ENCODE results near the gene TXN2. TPM values are rescaled to one million over a fixed set of nuclear protein-coding genes. Genes with fewer than 3 reads are reported as not detected.

Gene TXN2
- total and polyA plus RNA-seq, 8 donors, result 64.4 to 122 (median 107) TPM

DNA sequence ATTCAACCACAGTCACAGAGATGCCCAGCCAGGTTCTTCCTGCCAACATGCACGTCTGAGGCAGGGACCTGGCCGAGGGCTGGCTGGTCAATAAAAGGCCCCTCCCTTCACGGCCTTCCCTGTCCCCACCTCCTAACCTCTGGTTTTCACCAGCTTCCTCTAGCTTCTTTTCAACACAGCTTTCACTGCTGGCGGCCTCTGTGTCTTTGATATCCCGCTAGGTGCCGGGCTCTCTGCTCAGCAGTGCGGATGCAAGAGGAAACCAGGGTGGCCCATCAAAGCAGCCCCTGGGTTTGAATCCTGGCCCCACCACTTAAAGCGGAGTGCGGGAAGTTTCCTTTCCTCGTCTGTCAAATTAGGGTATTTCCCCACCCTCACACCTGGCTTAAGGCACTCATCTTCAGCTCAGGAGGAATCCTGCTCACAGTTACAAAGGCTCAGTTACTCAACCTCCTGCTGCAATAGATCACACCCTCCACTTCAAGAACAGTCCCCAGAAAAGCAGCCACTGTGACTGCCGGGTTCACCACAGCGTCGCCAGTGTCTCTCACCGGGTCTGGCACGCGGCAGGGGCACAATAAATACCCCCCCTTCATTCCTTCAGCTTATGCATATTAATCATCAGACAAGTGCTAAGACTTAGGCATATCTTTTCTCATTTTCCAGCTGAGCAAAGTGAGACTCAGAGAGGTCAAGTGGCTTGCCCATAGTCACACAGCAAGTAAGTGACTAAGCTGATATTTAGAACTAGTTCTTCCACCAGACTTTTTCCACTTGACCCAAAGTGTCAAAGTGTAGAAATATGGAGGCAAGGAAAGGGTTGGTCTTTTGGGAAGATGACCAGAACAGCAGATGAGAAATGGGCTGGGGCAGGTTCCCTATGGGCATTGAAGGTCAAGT is 45.7 kb downstream of the TXN2 start:
- no peak overlapping the region for H3K4me3 ChIP-seq
- no peaks in the 10 kb centered on the region for H3K36me3 ChIP-seq
- H3K4me1 ChIP-seq, result peaks cover 17 to 74% of the 10 kb centered on the region in 2 donors
- TF ChIP-seq, protein P1, sequence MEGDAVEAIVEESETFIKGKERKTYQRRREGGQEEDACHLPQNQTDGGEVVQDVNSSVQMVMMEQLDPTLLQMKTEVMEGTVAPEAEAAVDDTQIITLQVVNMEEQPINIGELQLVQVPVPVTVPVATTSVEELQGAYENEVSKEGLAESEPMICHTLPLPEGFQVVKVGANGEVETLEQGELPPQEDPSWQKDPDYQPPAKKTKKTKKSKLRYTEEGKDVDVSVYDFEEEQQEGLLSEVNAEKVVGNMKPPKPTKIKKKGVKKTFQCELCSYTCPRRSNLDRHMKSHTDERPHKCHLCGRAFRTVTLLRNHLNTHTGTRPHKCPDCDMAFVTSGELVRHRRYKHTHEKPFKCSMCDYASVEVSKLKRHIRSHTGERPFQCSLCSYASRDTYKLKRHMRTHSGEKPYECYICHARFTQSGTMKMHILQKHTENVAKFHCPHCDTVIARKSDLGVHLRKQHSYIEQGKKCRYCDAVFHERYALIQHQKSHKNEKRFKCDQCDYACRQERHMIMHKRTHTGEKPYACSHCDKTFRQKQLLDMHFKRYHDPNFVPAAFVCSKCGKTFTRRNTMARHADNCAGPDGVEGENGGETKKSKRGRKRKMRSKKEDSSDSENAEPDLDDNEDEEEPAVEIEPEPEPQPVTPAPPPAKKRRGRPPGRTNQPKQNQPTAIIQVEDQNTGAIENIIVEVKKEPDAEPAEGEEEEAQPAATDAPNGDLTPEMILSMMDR (IDR thresholded peaks at IDR 0.05), result no peak
- H3K9me3 ChIP-seq, result no peaks in the 10 kb centered on the region
- peak overlapping the region; percentile 48 to 75 for H3K27ac ChIP-seq
- intact Hi-C loops (cut with DNase I), result no loop called here
- DNase-seq, result peak in 1 of 4 donors; percentile 58
- ATAC-seq, result peak; percentile 46
- no peaks in the 10 kb centered on the region for H3K27me3 ChIP-seq

DNA sequence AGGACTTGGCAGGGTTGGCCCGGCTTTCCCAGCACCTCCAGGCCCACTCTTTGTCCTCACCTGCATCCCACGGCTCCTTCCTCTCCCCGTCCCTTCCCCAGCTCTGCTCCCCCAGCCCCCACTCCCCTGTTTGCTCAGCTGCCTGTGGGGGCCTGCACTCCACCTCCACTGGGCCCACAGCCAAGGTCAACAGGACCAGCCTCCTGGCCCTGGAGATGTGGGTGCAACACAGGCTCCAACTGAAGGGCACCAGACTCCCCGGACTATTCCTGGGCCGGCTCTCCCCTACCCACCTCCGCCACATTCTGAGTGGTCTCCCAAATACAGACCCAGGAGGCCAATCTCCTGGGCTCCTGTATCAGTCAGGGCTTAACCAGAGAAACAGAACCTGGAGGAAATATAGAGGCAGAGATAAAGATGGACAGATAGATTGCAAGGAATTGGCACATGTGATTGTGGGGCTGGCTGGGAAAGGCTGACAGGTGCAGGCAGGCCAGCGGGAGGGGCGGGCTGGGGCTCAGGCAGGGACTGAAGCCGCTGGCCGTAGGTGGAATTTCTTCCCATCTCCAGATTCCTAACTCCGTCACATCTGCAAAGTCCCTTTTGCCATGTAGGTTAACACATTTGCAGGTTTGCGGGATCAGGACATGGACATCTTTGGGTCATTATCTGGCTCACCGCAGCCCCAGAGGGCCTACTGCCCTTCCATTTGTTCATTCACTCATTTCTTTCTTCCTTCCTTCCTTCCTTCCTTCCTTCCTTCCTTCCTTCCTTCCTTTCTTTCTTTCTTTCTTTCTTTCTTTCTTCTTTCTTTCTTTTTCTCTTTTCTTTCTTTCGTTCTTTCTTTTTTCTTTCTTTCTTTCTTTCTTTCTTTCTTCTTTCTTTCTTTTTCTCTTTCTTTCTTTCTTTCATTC is 47.9 kb downstream of the TXN2 start:
- Histone ChIP-seq H3K27ac (peak overlapping the region in 1 of 2 donors; percentile 62), H3K36me3 (no peaks in the 10 kb centered on the region), H3K4me1 (peaks cover 12 to 55% of the 10 kb centered on the region in 2 donors), H3K4me3 (no peak overlapping the region), H3K27me3 (no peaks in the 10 kb centered on the region), H3K9me3 (no peaks in the 10 kb centered on the region)
- ATAC-seq (peak; percentile 62), DNase-seq (peak in 2 of 4 donors; percentile 75 to 78)
- TF ChIP-seq, protein P1 (IDR thresholded peaks at IDR 0.05), result no peak
- intact Hi-C loops (cut with DNase I), result no loop called here

DNA sequence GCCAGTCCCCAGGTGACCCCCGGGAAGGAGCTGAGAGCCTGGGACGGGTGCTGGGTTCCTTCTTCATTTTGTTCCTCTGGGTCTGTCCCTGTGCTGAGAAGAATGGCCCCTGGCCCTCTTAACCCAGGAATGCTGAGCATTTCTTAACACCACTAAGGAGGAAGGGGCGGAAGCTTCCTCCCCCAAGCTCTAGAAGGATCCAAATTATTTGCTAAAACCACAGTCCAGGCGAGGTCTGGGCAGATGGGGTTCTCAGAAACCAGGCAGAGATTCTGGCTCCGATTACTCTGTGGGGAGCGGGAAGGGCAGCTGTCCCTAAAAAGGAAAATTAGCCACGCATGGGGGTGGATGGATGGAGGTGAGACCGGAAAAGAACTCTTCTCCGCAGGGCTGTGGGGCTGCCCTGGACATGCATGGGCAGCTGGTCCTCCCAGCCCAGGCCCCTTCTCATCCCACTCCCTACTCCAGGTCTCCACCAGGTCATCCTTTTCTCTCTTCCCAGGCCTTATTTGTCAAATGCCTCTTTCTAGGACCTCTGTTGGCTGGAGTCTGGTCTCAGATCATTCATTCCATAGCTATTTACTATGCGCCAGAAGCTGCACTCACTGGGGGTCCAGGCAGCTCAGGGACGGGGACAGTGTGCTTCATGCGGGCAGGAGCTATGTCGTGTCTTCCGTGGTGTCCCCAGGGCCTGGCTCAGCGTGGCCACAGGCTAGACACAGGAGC is 48.7 kb downstream of the TXN2 start:
- H3K27me3 ChIP-seq, result no peaks in the 10 kb centered on the region
- no peak overlapping the region for H3K4me3 ChIP-seq
- H3K27ac ChIP-seq, result peak overlapping the region; percentile 33 to 62
- H3K4me1 ChIP-seq, result peaks cover 12 to 55% of the 10 kb centered on the region in 2 donors
- DNase-seq (no peak), ATAC-seq (peak; percentile 52)
- no peaks in the 10 kb centered on the region for H3K9me3 ChIP-seq
- H3K36me3 ChIP-seq, result no peaks in the 10 kb centered on the region
- TF ChIP-seq, protein P1 (IDR thresholded peaks at IDR 0.05), result no peak
- intact Hi-C loops (cut with DNase I), result no loop called here

DNA sequence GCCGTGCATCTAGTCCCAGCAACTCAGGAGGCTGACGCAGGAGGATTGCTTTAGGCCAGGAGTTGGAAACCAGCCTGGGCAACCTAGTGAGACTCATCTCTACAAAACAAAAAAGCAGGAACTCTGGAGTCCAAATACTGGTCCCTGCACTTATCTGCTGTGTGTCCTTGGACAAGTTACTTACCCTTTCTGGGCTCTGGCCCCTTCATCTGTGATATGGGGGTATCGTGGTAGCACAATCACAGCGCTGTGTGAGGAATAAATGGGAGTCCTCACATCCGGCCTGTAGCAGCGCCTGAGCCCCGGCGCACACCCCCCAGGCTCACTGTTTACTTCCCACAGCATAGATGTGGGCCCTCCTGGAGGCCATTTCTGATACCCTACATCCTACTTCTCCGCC is 49.5 kb downstream of the TXN2 start:
- TF ChIP-seq, protein P1 (IDR thresholded peaks at IDR 0.05), result no peak
- no peaks in the 10 kb centered on the region for H3K9me3 ChIP-seq
- intact Hi-C loops (cut with DNase I), result no loop called here
- H3K4me1 ChIP-seq, result peaks cover 12 to 48% of the 10 kb centered on the region in 2 donors
- ATAC-seq, result no peak
- no peaks in the 10 kb centered on the region for H3K36me3 ChIP-seq
- no peak overlapping the region for H3K4me3 ChIP-seq
- H3K27ac ChIP-seq, result peak overlapping the region in 1 of 2 donors; percentile 62
- H3K27me3 ChIP-seq, result no peaks in the 10 kb centered on the region
- DNase-seq, result no peak

Data from left lung (tissue), 10 donors.